Eye (tissue), 1 donor: ENCODE results near the gene GRIP2.

Source experiments
- DNase-seq: peaks from one replicate; pipeline ENCODE4 v3.0.0-alpha.2; 2015

The GRIP2 gene

GRCh38 chr3:14539742-14540491 is at the start of gene GRIP2:
GRIP2 (minus strand) TSS chr3:14540342; CDS start chr3:14540308, 34 bp downstream.
- DNase-seq: no peak

- no peak for DNase-seq
These were observed 48.4 kb upstream of the GRIP2 start for GRCh38 chr3:14588425-14589112.

GRCh38 chr3:14587740-14588360 is 47.7 kb upstream of the GRIP2 start:
- DNase-seq: no peak

DNA sequence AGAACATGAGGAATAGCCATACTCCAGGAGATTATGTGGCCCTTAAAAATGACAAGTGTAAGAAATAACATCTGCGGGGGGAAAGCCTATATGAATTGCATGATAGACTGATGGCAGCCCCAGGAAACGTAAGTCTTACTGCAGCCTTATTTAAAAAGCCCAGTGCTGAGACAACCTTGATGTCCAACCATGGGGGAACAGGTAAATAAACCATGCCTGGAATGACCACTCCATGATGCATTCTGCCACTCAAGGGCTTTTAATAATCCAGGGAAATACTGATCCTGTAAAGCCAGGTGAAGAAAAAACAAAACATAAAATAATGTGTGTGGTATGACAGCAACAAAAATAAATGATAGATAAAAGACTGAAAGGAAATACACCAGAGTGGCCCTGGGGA is 46.5 kb upstream of the GRIP2 start:
- no peak for DNase-seq

- no peak for DNase-seq
These were observed 43.5 kb upstream of the GRIP2 start for GRCh38 chr3:14583548-14584091.

DNA sequence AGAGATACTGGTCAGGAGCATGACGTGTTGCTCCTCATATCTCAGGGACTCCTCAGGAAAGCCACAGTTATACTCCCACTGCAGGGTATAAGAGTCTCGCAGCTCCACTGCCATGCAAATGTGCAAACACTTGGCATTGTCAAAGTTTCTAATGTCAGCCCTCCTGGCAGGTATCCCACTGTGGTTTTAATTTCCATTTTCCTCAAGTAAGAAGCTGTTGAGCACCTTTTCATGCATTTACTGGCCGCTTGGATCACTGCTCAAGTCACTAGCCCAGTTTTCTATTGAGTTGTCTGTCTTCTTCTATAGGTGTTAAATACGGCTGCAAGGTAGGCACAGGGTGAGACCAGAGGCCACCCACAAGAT is 41.9 kb upstream of the GRIP2 start:
- DNase-seq: no peak

DNA sequence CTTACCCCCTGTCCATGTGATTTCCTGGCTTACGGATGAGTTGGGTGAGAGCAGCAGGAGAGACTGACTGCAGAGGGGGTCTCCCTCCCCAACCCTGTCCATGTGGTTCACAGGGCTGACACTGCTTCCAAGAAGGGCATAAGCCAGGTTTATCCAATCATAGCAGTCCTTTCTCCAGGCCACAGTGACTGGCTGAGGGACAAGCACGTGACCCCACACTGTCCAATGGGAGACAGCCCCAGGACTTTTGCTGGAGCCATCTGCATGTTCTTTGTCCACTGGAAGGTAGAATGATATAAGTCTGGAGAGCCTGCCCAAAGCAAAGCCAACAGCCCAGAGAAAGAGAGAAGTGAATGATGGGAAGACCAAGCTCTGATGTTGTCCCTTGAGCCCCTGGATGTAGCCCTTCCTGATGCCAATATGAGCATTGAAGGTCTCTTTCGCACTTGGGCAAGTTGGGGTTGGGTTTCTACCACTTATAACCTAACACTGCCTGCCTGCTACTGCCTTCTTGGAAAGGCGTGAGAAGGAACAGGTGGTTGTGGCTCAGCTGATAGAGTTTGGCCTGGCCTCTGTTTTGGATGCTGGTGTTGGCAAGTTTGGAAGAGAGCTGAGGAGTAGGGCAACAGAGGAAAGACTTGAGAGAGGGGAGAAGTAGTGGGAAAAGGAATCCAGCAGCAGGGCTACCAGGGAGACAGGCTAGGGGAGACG is 41.3 kb upstream of the GRIP2 start:
- DNase-seq: no peak

- DNase-seq: no peak
These were observed 37.8 kb upstream of the GRIP2 start for GRCh38 chr3:14577897-14578296.

DNA sequence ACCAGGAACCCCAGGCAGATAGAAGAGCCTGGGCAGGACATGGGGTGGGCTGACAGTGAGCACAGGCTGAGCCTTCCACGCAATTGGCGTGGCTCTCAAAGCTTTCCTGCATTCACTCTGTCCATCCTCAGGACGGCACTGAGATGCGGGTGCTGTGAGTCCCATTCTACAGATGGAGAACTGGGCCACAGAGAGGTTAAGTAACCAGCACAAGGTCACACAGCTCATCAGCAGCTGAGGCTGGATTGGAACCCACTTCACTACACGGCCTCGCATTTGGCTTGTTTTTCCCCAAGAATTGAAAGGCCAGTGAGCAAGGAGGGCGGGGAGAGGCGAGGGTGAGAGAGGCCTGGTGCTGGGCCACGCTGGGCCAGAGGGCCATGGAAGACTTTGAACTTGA is 36.0 kb upstream of the GRIP2 start:
- DNase-seq: no peak

DNA sequence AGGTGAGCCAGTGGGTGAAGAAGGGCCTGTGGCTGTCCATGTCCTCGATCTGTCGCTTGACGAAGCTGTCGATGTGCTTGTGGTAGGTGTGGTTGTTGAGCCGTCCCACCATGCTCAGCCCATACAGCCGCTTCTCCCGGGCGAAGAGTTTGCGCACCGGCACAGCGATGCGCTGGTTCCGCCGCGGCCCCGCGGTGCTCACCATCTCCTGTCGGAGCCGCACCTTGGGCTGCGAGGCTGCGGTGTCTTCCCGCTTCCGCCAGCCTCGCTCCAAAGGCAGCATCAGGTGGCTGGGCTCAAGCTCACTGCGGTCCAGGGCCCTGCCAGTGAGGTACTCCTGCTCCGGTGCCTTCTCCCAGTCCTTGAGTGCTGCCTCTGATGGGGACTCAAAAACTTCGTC is 34.0 kb upstream of the GRIP2 start:
- no peak for DNase-seq

DNA sequence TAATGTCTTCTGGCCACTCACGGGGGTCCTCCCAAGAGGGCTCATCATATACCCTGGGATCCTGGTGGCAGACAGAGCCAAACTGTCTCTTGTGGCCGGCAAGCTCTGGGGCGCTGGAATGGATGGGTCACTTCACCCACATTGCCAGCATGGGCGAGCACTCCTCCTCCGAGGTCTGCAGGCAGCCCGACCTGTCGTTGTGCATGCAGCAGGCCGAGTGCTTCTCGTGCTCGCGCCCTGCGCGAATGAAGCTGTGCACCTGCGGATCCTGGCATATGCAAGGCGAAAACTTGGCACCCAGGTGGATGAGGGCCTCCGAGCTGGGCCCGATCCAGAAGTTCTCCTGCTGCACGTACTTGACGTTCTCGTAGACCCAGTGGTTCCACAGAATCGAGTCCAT is 33.6 kb upstream of the GRIP2 start:
- no peak for DNase-seq

- DNase-seq: no peak
These were observed 30.7 kb upstream of the GRIP2 start for GRCh38 chr3:14570864-14571263.

DNA sequence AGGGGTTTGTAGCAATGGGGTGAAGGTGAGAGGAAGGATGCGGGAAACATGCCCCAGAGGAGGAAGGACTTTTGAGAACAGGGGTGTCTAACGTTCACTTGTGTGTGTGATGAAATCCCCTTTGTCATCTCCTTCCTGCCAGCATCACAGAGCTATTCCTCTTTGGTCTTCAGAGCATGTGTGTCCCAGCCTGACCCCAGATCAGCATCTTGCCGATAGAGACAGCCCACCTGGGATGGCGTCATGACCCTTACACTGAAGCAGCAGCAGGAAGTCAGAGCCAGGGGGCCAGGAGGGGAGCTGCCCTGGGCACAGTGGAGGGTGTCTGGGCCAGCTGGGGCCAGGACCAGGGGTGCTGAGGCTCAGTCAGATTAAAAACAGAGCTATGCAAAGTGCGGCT is 29.9 kb upstream of the GRIP2 start:
- no peak for DNase-seq

GRCh38 chr3:14569474-14570000 is 29.4 kb upstream of the GRIP2 start:
- no peak for DNase-seq

- DNase-seq: no peak
These were observed 28.1 kb upstream of the GRIP2 start for GRCh38 chr3:14568269-14568668.

- DNase-seq: no peak
These were observed 26.7 kb upstream of the GRIP2 start for GRCh38 chr3:14566812-14567211.

DNA sequence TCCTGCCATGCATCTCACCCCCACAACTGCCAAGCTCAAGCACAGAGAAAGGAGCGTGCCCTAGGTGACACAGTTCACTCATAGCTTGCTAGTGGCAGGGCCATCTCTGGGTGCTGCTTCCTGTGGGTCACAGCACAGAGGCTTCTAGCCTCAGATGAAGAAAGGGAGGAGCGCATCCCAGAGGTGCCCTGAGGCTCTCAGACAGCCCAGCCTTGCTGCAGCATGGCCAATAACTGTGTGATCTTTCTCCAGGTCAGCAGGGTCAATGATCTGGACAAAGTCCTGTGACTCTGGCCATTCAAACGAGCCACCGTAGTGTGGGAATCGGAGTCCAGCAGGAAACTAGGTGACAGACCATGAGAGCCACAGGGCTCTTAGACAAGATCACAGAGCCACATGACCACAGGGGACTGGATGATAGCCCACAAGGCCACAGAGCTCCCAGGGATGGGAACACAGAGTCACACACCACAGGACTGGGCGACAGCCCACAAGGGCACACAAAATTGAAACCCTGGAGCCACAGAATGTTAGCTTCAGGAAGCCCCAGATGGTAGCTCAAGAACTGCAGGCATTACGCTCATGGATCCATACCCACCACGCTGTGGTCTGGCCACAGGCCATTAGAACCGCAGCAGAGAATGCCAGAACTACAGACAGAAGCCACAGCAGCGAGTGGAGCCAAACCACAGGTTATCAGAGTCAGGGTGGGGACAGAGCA is 25.9 kb upstream of the GRIP2 start:
- no peak for DNase-seq

DNA sequence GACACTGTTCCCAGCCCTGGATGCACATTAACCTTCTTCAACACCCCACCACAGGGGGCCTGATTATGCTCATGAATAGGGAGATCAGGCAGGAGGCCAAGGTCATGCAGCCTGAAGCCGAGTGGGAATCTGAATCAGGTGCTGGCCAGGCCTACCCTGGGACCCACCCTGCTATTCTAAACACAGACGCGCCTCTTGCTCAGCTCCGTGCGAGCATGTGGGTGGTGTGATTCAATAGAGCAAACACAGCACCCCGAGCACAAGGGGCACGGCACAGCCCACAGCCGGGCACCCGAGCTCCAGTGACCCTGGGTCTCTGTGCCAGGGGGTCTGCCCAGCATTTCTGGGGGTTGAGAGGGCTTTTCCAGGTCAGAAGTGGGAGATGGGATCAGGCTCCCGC is 24.6 kb upstream of the GRIP2 start:
- no peak for DNase-seq

DNA sequence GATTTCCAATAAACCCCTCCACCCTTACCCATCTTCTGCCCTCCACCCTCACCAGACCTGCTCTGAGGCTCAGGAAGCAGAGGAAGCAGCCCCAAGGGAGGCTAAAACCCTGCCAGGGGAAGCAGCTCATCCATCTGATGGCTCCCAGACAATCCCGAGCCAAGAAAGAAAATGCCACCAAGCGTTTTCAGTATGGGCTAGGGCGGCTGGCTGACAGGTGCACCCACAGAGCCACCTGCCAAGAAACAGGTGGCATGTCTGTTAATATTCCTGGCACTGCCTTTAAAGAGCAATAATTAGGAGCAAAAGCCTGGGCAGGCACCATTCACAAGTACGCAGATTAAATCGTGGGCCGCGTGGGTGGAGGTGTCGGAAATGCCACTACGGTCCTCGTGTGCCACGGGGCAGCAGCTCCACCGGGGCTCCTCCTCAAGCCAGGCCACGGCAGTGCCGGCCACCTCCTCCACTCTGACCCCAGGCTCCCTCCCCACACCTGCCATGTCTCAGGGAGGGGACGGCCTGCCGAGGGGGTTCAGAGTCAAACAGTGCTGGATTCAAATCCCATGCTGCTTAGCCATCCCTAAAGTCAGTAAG is 23.9 kb upstream of the GRIP2 start:
- DNase-seq: no peak

DNA sequence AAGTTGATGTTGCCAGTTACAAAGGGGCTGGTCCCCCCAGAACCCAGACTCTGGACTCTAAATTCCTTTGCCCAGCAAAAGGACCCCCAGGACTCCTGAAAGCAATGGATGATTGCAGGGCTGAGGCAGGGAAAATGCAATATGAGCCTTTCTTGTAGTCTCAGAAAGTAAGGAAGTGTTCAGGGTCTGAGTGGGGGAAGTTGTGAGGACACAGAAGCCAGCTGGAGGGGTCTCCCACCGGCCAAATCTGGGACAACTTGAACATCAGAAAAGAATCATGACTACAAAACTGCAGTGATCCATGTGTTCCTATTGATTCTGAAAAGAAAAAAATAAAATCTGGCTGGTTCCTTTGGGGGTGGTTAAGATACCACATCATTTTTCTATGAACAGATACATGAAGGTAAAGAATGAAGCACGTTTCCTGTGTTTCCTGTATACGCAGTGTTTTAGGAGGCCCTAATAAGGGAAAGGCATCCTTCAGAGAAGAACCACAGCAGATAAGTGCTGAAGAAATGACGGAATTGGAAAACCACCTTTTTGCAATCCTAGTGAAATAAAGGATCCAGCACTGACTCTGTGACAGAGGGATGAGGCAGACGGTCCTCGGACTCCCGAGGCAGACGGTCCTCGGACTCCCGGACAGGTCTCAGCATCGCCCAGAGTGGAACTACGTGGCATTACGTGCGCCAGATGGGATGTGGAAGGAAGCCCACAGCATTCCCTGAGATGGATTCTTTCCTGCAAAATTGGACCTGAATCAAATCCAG is 22.2 kb upstream of the GRIP2 start:
- DNase-seq: no peak
